NAMALWA (cell line): ENCODE results near the gene FBN3.
A peak's percentile ranks its signal among the peaks of the same experiment; 100 is the strongest.
"Not testable (repeated sequence)": the region's sequence is repeated elsewhere in the genome, so short reads cannot be mapped to it uniquely, and the experiment has no call there.

Experiments used
- DNase-seq: peaks from one replicate; pipeline ENCODE4 v3.0.0-alpha.2; 2015; ENCODE audit warnings: low spot score

Gene FBN3

DNA sequence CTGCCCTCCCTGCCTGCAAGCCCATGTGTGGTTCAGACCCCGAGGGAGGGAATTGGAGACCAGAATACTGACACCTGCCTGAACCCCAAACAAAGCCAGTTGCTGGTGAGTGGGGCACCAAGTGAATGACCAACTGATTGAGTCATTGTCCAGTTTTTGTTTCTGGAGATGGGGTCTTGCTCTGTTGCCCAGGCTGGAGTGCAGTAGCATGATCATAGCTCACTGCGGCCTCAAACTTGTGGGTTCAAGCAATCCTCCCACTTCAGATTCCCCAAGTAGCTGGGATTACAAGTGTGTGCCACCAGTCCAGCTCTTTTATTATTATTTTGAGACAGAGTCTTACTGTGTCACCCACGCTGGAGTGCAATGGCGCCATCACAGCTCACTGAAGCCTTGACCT is 92.9 kb downstream of the FBN3 start:
- DNase-seq, result no peak

DNA sequence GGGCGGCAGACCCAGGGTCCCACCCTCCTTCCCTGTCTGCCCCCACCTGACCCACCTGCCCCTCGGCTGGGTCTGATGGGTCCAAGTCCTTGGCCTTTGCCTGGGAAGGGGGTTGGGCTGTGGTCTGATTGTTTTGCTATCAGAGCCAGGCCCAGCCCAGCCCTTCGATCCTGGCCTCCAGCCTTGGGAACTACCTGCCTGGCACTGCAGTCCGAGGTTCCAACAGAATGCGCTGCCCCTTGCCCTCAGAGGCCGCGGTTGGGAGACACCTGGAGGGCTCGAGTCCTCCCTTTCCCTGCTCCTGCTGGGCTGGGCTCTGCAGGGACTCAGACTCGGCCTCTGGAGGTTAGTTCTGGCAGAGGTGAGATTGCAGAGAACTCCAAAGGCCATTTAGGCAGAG is 95.2 kb downstream of the FBN3 start:
- no peak for DNase-seq

DNA sequence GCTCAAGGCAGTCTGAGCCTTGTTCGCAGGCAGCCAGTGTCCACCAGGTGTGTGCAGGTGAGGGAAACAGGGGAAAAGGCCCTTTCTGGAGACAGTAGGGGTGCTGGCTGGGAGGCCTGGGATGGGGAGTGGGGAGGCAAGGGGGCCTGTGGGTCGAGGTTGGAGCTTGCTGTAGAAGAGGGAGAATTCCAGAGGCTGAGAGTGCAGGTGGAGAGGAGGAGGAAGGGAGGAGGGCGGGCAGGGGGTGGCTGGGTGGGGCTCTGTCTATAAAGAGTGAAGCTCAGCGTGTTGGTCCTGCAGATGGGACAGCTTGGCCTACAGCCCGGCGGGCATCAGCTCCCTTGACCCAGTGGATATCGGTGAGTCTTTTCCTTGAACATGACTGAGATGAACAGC is 96.9 kb downstream of the FBN3 start, which contains the start of gene CCL25:
TSS of gene CCL25 (plus strand) at position 297 of the 396 bp plus-strand sequence. CDS start 290 bp downstream, outside the sequence.
- no peak for DNase-seq

DNA sequence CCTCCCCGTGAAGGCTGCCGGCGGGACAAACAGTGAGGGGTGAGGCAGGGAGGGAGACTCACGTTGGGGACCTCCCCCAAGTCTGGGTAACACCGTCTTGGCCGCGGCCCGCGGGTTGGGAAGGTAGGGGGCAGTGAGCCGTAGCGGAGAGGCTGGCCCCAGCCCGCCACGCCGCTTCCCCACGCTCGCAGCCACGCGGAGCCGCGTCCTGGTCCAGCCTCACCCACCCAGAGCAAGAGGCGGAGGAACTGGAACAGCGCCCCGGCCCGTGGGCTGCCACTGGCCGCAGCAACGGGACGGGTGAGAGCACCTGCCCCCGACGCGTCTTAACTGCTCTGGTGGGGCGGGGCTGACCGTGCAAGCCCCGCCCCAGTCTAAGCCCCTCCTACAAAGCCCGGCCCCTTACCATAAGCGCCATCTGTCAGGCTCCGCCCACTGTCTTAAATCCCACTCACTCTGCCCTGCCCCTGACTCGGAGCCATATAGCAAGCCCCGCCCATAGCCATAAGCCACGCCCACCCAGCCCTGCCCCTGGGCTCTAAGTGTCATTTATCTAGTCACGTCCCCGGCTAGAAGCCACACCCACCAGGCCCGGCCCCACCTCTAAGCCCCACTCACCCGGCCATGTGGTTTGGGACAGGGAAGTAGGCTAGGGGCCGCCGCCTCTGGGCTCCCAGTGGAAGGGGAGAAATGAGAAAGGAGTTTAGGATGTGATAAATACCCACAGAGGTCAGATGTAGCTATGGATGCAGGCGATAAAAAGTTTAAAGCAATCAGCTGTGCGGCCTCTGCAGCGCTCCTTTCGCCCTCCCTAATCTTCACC is 98.9 kb downstream of the FBN3 start:
- peak; percentile 99 for DNase-seq

DNA sequence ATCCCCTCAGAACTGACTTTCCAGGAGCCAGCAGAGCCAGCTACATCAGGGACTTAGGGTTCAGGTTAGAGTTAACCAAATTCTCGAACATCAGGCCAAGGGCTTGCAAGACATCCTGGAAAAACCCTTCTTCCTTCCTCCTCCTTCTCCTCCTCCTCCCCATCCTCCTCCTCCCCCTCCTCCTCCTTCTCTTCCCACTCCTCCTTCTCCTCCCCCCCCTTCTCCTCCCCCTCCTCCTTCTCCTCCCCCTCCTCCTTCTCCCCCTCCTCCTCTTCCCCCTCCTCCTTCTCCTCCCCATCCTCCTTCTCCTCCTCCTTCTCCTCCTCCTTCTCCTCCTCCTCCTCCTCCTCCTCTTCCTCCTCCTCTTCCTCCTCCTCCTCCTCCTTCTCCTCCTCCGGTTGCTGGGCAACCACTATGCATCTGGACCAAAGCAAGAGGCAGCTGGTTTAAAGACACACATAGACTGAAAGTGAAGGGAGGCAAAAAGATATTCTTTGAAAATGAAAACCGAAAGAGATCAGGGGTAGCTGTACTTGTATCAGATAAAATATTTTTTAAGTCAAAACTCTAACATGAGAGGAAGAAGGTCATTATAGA is 102.7 kb downstream of the FBN3 start:
- DNase-seq, result peak; percentile 38

DNA sequence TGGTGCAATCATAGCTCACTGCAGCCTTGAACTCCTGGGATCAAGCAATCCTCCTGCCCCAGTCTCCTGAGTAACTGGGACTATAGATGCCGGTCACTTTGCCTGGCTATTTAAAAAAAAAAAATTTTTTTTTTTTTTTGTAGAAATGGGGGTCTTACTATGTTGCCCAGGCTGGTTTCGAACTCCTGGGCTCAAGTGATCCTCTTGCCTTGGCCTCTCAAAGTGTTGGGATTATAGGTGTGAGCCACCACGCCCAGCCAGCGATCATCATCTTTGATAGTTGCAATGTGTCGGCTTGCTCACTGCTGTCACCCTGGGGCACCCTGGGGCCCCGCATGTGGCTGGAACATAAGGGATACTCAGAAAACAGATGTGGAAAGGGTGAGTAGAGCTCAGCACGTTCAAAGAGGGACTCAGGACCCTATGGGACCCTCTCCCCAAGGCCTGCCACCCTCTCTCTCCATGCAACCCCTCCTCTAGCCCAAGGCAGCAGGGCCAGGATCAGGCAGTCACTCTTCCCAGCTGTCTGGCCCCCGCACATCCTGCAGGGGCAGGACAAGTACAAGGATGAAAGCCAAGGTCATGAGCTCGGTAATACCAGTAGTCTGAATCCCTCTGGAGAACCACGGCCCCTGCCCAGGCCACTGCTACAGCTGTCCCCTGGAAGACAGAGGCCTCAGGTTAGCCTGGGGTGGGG is 103.4 kb downstream of the FBN3 start:
- no peak for DNase-seq

DNA sequence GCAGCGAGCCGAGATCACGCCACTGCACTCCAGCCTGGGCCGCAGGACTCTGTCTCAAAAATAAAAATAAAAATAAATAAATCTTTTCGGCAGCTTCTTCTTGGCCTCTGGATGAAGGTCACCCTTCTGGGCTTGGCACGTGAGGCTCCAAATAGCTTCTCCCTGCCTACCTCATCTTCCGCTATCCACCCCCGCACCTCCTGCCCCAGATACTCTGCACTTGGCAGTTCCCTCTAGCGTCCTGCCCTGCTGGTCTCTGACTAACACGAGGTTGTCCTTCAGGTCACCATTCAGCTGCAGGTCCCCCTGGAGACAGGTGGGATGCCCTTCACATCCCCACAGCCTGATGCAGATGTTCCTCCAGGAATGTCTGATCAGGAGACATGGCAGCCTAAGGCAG is 105.4 kb downstream of the FBN3 start:
- DNase-seq, result no peak

DNA sequence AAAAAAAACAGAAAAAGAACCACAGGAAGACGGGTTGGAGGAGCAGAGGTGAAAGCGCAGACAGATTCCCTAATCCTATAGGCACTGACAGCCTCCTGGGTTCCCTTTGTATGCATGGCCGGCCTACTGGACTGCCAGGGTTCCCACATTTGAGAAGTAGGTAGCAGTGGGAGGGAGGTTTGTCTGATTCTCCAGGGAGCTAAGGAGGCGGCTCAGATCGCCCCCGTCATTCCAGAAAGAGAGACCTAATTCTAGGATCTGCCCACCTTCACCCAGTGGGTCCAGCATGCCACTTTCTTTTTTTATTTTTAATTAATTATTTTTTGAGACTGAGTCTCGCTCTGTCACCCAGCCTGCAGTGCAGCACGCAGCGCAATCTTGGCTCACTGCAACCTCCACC is 106.5 kb downstream of the FBN3 start:
- DNase-seq, result no peak

DNA sequence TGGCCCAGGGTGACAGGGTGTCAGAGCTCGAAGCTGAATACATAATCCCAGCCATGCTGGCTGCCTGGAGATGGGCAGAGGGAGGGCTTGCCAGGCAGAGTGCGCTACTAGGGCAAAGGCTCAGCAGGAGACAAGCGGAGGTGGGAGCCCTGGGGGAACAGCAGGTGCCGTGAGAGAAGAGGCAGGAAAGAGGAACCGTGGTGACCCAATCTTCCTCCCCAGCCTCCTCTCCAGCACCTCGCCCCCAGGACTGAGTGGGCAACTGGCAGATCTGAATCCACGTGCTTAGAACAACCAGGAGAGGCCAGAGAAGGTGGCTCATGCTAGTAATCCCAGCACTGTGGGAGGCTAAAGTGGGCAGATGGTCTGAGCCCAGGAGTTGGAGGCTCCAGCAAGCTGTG is 107.9 kb downstream of the FBN3 start:
- no peak for DNase-seq

DNA sequence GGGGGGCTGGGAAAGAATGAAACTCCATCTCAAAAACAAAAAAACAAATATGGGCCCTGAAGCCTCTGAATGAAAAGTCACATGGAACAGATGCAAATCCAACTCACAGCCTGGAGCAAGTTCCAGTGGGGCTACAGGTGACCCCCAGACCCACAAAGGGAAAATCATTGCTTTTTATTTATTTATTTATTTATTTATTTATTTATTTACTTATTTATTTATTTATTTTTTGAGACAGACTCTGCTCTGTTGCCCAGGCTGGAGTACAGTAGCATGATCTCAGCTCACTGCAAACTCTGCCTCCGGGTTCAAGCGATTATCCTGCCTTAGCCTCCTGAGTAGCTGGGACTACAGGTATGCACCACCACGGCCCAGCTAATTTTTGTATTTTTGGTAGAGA is 110.2 kb downstream of the FBN3 start:
- DNase-seq, result no peak

DNA sequence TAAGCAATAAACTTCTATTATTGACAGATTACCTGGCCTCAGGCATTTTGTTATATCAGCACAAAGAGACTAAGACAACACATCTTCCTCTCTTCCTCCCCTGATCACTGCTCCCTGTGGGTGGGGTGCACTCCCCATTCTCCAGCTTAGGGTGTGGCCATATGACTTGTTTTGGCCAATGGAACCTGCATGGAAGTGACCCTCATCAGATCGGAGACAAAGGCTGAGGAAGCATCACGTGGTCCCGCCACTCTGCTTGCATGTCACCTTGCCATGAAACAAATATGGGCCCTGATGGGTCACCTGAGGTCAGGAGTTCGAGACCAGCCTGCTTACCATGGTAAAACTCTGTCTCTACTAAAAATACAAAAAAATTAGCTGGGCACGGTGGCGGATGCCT is 110.6 kb downstream of the FBN3 start:
- DNase-seq, result no peak

DNA sequence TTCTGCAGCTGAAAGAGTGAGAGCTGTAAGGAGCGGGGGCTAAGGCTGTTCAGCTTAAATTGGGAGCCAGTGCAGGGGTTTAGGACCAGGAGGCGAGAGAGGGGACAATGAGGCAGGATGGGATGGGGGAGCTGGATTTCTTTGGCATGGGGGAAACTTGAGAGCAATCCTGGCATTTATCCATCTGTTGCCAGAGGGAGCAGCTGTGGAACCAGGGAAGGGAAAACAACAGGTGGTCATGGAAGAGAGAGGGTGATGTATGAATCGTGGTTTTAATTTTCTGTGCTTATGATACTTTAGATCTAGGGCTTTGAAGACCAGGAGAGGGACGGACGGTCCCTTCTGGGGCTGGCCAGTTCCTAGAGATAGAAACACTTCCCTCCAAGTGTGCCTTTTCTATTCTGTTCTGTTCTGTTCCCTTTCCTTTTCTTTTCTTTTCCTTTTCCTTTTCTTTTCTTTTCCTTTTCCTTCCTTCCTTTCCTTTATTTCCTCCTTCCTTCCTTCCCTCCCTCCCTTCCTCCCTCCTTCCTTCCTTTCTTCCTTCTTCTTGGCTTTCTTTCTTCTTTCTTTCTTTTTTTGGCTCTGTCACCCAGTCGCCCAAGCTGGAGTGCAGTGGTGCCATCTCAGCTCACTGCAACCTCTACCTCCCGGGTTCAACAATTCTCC is 112.8 kb downstream of the FBN3 start:
- DNase-seq, result no peak

DNA sequence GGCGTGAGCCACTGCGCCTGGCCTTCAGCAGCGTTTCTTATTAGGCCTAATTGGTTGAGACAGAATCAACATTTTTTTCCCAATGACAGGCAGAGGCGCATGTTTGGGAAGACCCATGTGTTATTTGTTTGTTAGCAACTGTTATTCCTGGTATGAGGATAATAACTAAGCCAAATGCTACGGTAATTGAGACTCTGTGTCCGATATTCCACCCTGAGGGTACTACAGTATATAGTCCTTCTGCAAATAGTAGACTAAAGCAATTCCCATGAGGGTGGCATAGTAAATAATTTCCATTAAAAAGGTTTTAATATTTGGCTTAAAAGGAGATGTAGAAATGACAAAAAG is 115.2 kb downstream of the FBN3 start:
- no peak for DNase-seq

DNA sequence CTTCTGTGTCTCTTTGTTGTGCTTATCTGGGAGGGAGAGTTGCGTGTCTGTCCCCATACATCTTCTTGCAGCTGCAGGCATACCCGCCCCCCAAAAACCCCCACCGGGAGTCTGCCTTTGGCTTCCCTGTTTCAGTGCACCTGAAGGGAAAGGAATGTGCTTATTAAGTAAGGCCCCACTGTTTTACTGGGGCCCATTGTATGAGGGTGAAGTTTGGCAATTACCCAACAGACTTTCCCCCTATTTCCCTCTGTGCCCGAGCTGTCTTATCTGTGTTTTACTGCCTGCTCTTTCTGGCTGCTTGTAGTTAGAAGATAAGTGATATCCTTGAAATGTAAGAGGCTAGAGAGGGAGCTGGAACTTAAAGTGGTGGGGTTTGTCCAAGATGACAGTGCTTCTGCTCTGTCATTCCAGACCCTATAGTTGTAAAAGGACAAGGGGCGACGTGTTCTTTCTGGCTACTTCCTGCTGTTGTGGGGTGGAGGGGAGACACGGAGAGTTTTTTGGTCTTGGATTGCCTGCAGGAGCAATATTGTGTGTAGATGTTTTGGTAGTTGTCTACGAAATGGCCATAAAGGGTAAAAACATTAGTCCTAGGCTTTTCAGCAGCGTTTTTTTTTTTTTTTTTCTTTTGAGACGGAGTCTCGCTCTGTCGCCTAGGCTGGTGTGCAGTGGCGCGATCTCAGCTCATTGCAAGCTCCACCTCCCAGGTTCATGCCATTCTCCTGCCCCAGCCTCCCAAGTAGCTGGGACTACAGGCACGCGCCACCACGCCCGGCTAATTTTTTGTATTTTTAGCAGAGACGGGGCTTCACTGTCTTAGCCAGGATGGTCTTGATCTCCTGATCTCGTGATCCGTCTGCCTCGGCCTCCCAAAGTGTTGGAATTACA is 115.9 kb downstream of the FBN3 start:
- DNase-seq, result not testable (repeated sequence)

DNA sequence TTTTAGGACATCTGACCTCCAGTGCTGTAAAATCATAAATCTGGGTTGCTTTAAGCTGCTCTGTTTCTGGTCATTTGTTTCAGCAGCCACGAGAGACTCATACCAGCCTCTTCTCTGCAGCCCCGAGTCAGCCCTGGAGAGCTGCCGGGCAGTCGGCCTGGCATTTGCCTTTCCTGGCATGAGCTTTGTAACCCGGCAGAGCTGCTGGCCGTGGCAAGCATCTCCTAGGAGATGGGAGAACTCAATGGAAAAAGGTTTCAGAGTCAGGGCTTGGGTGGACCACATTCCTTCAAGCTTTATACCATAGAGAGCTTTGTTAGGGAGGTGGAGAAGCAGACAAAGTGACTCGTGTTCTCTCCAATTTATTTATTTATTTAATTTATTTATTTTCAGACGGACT is 118.4 kb downstream of the FBN3 start:
- DNase-seq, result no peak

DNA sequence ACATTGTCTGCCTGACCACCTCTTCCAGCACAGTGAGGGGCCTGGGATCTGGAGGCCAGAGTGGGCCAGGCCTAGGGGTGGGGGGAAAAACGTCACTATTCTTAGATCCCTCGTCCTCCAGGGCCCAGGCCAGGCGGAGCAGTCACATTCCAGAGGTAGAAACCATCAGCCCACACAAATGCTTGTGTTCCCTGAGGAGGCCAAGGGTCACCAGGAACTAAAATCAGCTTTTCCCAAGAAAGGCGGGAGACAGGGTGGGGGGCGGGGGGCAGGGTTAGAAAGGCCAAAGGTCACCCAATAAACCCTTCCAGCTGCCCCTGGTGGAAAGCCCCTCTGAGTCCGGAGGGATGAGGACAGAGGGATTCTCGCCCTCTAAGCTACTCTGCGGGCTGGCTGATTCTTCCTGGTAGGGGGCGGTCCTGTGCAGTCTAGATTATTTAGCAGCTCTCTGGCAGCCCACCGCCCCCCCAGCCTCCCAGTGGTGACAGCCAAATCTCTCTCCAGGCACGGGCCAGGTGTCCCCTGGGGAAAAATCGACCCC is 120.4 kb downstream of the FBN3 start:
- DNase-seq, result no peak

DNA sequence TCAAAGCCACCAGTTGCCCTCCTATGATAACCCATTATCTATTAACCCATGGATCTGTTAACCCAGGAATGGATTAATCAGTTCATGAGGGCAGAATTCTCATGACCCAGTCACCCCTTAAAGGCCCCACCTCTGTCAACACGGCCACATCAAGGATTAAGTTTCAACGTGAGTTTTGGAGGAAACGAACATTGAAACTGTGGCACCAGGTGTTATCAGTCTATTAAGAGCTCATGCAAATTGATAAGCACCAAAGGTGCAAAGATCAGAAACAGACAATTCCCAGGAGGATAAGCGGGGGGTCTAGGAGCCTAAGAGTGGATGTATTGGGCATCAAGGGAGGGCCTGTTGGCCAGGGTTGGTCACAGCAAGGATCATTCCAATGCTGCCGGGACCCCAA is 124.1 kb downstream of the FBN3 start:
- no peak for DNase-seq

DNA sequence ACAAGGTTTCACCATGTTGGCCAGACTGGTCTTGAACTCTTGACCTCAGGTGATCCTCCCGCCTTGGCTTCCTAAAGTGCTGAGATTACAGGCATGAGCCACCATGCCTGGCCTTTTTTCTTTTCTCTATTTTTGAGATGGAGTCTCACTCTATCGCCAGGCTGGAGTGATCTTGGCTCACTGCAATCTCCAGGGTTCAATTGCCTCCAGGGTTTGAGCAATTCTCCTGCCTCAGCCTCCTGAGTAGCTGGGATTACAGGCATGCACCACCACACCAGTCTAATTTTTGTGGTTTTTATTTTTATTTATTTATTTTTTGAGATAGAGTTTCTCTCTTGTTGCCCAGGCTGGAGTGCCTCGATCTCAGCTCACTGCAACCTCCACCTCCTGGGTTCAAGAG is 125.1 kb downstream of the FBN3 start:
- DNase-seq, result not testable (repeated sequence)

DNA sequence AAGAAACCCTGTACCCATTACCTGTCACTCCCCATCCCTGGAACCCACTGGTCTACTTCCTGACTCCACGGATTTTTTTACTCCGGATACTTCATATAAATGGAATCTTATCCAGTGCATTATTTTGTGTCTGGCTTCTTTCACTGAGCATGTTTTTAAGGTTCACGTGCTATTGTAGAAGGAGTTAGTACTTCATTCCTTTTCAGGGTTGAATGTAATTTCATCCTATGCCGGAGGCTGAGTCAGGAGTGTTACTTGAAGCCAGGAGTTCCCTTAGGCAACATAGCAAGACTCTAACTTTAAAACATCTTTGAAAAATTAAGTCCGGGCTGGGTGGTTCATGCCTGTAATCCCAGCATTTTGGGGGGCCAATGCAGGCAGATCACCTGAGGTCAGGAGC is 126.0 kb downstream of the FBN3 start:
- DNase-seq, result no peak

DNA sequence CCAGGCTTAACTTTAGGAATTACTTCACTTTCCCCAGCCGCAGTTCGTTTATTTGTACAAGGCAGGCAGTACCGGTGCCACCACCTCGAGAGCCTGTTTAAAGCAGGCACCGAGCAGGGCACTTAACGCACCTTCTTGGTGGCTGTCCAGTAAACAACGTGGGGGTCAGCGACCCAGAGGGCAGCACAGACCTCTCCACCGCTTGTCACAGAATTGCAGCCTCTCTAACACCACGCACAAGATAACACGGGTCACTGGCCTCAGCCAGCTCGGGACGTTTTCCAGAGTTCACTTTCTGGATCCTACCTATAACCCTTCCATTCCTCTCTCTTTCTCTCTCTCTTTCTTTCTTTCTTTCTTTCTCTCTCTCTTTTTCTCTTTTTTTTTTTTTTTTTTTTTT is 127.1 kb downstream of the FBN3 start:
- DNase-seq, result no peak

DNA sequence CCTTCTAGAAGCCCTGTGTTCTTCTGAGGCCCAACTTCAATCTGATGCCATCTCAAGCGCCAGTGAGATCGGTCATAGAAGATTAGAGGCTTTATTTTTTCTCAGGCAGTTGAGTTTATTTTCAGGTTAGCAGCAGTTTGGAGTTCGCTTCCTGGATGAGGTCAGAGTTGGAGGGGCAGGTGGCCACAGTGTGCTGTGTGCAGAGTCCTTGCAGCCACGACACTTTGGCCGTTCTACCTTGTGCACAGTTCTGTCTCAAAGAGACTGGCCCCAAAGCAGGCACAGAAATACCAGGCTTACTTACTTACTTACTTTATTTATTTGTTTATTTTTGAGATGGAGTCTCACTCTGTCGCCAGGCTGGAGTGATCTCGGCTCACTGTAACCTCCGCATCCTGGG is 128.0 kb downstream of the FBN3 start:
- DNase-seq, result no peak
